ENCODE data around the gene CEACAM6. TPM values are rescaled to one million over a fixed set of nuclear protein-coding genes. Genes with fewer than 3 reads are reported as not detected.
A peak's percentile ranks its signal among the peaks of the same experiment; 100 is the strongest.

CEACAM6 gene
- total RNA-seq, 1 donor from 2014 or later, result not detected

GRCh38 chr19:41793414-41793727 is 38.0 kb downstream of the CEACAM6 start:
- H3K9me3 Mint-ChIP-seq, result peaks cover 20% of the 10 kb centered on the region
- no peak overlapping the region for H3K4me3 Mint-ChIP-seq
- no peak overlapping the region for H3K27ac Mint-ChIP-seq
- TF ChIP-seq CTCF (IDR thresholded peaks at IDR 0.05; ENCODE audit: unreplicated experiment), result no peak
- no peaks in the 10 kb centered on the region for H3K4me1 Mint-ChIP-seq
- no peaks in the 10 kb centered on the region for H3K36me3 Mint-ChIP-seq
- H3K27me3 Mint-ChIP-seq (ENCODE audit: low read depth), result peaks cover 8% of the 10 kb centered on the region
- no peak for DNase-seq (ENCODE audit: low spot score in 2 of 2, unreplicated experiment in 2 of 2)

- no peaks in the 10 kb centered on the region for H3K4me1 Mint-ChIP-seq
- no peaks in the 10 kb centered on the region for H3K36me3 Mint-ChIP-seq
- H3K27ac Mint-ChIP-seq, result no peak overlapping the region
- DNase-seq (ENCODE audit: low spot score in 2 of 2, unreplicated experiment in 2 of 2), result no peak
- peaks cover 8% of the 10 kb centered on the region for H3K27me3 Mint-ChIP-seq (ENCODE audit: low read depth)
- peaks cover 30% of the 10 kb centered on the region for H3K9me3 Mint-ChIP-seq
- no peak overlapping the region for H3K4me3 Mint-ChIP-seq
- peak; percentile 65 for TF ChIP-seq CTCF (IDR thresholded peaks at IDR 0.05; ENCODE audit: unreplicated experiment)
Measured at GRCh38 chr19:41795031-41795461, 39.7 kb downstream of the CEACAM6 start.

GRCh38 chr19:41796362-41796761 is 41.0 kb downstream of the CEACAM6 start, which contains the start of gene CEACAM3:
Gene CEACAM3 (plus strand): TSS chr19:41796587. CDS start chr19:41796678, 91 bp downstream.
- no peak for DNase-seq (ENCODE audit: low spot score in 2 of 2, unreplicated experiment in 2 of 2)
- Mint-ChIP-seq H3K27me3 (ENCODE audit: low read depth) (peaks cover 8% of the 10 kb centered on the region), H3K27ac (no peak within 1 kb of the TSS)

GRCh38 chr19:41796901-41797300 is 41.6 kb downstream of the CEACAM6 start:
- H3K4me3 Mint-ChIP-seq, result no peak overlapping the region
- peaks cover 45% of the 10 kb centered on the region for H3K9me3 Mint-ChIP-seq
- H3K27me3 Mint-ChIP-seq (ENCODE audit: low read depth), result peaks cover 8% of the 10 kb centered on the region
- no peaks in the 10 kb centered on the region for H3K36me3 Mint-ChIP-seq
- no peaks in the 10 kb centered on the region for H3K4me1 Mint-ChIP-seq
- TF ChIP-seq CTCF (IDR thresholded peaks at IDR 0.05; ENCODE audit: unreplicated experiment), result no peak
- H3K27ac Mint-ChIP-seq, result no peak overlapping the region
- DNase-seq (ENCODE audit: low spot score in 2 of 2, unreplicated experiment in 2 of 2), result no peak

More at GRCh38 chr19:41796362-41796761, 41.0 kb downstream of the CEACAM6 start, which contains the start of gene CEACAM3:
- TF ChIP-seq CTCF (IDR thresholded peaks at IDR 0.05; ENCODE audit: unreplicated experiment), result no peak
- H3K4me3 Mint-ChIP-seq, result no peak within 1 kb of the TSS
- no peaks in the 10 kb centered on the region for H3K36me3 Mint-ChIP-seq
- H3K4me1 Mint-ChIP-seq, result no peaks in the 10 kb centered on the region
- peaks cover 41% of the 10 kb centered on the region for H3K9me3 Mint-ChIP-seq

GRCh38 chr19:41799444-41800000 is 44.2 kb downstream of the CEACAM6 start:
- Mint-ChIP-seq H3K4me1 (no peaks in the 10 kb centered on the region), H3K27ac (no peak overlapping the region), H3K4me3 (no peak overlapping the region), H3K27me3 (ENCODE audit: low read depth) (peaks cover 3% of the 10 kb centered on the region), H3K9me3 (peaks cover 57% of the 10 kb centered on the region), H3K36me3 (no peaks in the 10 kb centered on the region)
- no peak for DNase-seq (ENCODE audit: low spot score in 2 of 2, unreplicated experiment in 2 of 2)
- no peak for TF ChIP-seq CTCF (IDR thresholded peaks at IDR 0.05; ENCODE audit: unreplicated experiment)

GRCh38 chr19:41801031-41801430 is 45.7 kb downstream of the CEACAM6 start:
- Mint-ChIP-seq H3K4me1 (no peaks in the 10 kb centered on the region), H3K27ac (no peak overlapping the region), H3K27me3 (ENCODE audit: low read depth) (no peaks in the 10 kb centered on the region), H3K4me3 (no peak overlapping the region), H3K9me3 (peaks cover 65% of the 10 kb centered on the region), H3K36me3 (no peaks in the 10 kb centered on the region)
- no peak for DNase-seq (ENCODE audit: low spot score in 2 of 2, unreplicated experiment in 2 of 2)
- TF ChIP-seq CTCF (IDR thresholded peaks at IDR 0.05; ENCODE audit: unreplicated experiment), result no peak
